H1 (cell line): ENCODE data around the gene KRT35. TPM values are rescaled to one million over a fixed set of nuclear protein-coding genes. Genes with fewer than 3 reads are reported as not detected.

ENCODE experiments used
- CTCF ChIA-PET: fragments of 300-600 bp; sonication (Branson Sonifier 250); formaldehyde crosslinking; loops from one replicate; lab custom pipeline; 2021; ENCODE audit not compliant: partially characterized antibody; lab: Charles Lee
- POLR2A ChIA-PET: fragments of 300-600 bp; sonication (Branson Sonifier 250); formaldehyde crosslinking; loops from one replicate; lab custom pipeline; 2021; ENCODE audit warnings: inconsistent platforms; ENCODE audit not compliant: partially characterized antibody; lab: Charles Lee
- DNase-seq, 2 experiments: peaks; one replicate each; pipeline versions ENCODE4 v3.0.0 to v3.0.0-alpha.2; 2010 to 2022; ENCODE audit warnings: low spot score in 2 of 2, low read depth in 1 of 2, mixed read lengths in 1 of 2
- FAIRE-seq: peaks from 2 replicates; lab custom pipeline; 2011; peaks lifted over from hg19 to GRCh38; lab: Jason Lieb, UNC
- H2AFZ ChIP-seq: 2 replicates; pipeline ENCODE4 v1.8.1; 2012; ENCODE audit warnings: low read length, inconsistent platforms
- H2AK5ac ChIP-seq: 2 replicates; pipeline ENCODE4 v1.6.1; 2013; ENCODE audit warnings: low read depth, low read length
- H2BK120ac ChIP-seq: replicated peaks from 2 replicates; pipeline ENCODE3; 2013; ENCODE audit warnings: low read depth, low read length, inconsistent platforms
- H2BK12ac ChIP-seq: 2 replicates; pipeline ENCODE4 v1.6.1; 2013; ENCODE audit warnings: low read depth, low read length
- H2BK15ac ChIP-seq: 2 replicates; pipeline ENCODE4 v1.6.1; 2013; ENCODE audit warnings: low read length
- H2BK20ac ChIP-seq: 2 replicates; pipeline ENCODE4 v1.6.1; 2013; ENCODE audit warnings: low read length
- H2BK5ac ChIP-seq: 2 replicates; pipeline ENCODE4 v1.6.1; 2013; ENCODE audit warnings: low read depth, low read length
- H3K14ac ChIP-seq: 2 replicates; pipeline ENCODE4 v1.6.1; 2013; ENCODE audit warnings: inconsistent platforms; ENCODE audit not compliant: insufficient read length
- H3K18ac ChIP-seq: 2 replicates; pipeline ENCODE4 v1.6.1; 2013; ENCODE audit warnings: low read length; ENCODE audit errors: extremely low read depth
- H3K23ac ChIP-seq: 2 replicates; pipeline ENCODE4 v1.6.1; 2013; ENCODE audit warnings: inconsistent platforms; ENCODE audit not compliant: insufficient read length
- H3K23me2 ChIP-seq: 2 replicates; pipeline ENCODE4 v1.6.1; 2013; ENCODE audit warnings: low read depth, low read length
- H3K27ac ChIP-seq: 2 replicates; pipeline ENCODE4 v1.6.1; 2011; ENCODE audit warnings: low read depth, low read length, inconsistent platforms
- H3K27me3 ChIP-seq, 4 experiments: replicated peaks in 1 of 4; 1 replicate in 1 of 4; 2 replicates in 3 of 4; pipeline versions ENCODE4 v1.6.1 to v1.8.1; 2011 to 2013; ENCODE audit warnings: low read length in 3 of 4, mild to moderate bottlenecking in 3 of 4, inconsistent platforms in 2 of 4, mixed read lengths in 2 of 4, moderate library complexity in 1 of 4; ENCODE audit not compliant: control insufficient read depth in 3 of 4, insufficient read depth in 3 of 4; ENCODE audit errors: extremely low read depth in 1 of 4
- H3K36me3 ChIP-seq, 4 experiments: 2 replicates each; pipeline versions ENCODE4 v1.6.1 to v1.8.1; 2011 to 2013; ENCODE audit warnings: mild to moderate bottlenecking in 4 of 4, low read length in 3 of 4, moderate library complexity in 2 of 4, control low read depth in 1 of 4, inconsistent platforms in 1 of 4; ENCODE audit not compliant: insufficient read depth in 4 of 4, control insufficient read depth in 2 of 4
- H3K4ac ChIP-seq: replicated peaks from 2 replicates; pipeline ENCODE3; 2013; ENCODE audit warnings: low read length, low read depth, mixed read lengths, inconsistent platforms; ENCODE audit not compliant: insufficient read length
- H3K4me1 ChIP-seq, 4 experiments: replicated peaks in 1 of 4; 1 replicate in 1 of 4; 2 replicates in 3 of 4; pipeline versions ENCODE4 v1.6.1 to v1.8.1; 2011 to 2013; ENCODE audit warnings: low read length in 3 of 4, inconsistent platforms in 2 of 4, mixed read lengths in 1 of 4; ENCODE audit not compliant: insufficient read depth in 4 of 4, control insufficient read depth in 3 of 4
- H3K4me2 ChIP-seq, 2 experiments: 2 replicates each; pipeline versions ENCODE4 v1.6.1 to v1.8.1; 2011 to 2013; ENCODE audit warnings: low read depth in 2 of 2, low read length in 2 of 2, control low read depth in 1 of 2, inconsistent platforms in 1 of 2, mild to moderate bottlenecking in 1 of 2; ENCODE audit not compliant: insufficient read depth in 1 of 2
- H3K4me3 ChIP-seq, 4 experiments: fragments of 200-600, 300-600 bp in 1 of 4; sonication (generic), shearing (Covaris generic), sonication (Bioruptor Twin) in 1 of 4; 2 replicates each; pipeline versions ENCODE4 v1.5.1 to v1.8.1; 2011 to 2016; ENCODE audit warnings: low read length in 4 of 4, low read depth in 3 of 4, control low read depth in 2 of 4, inconsistent platforms in 2 of 4, mild to moderate bottlenecking in 2 of 4, mixed read lengths in 1 of 4, moderate library complexity in 1 of 4; ENCODE audit not compliant: insufficient read depth in 2 of 4; ENCODE audit errors: extremely low read depth in 1 of 4
- H3K56ac ChIP-seq: replicated peaks from 2 replicates; pipeline ENCODE3; 2013; ENCODE audit warnings: low read depth, mild to moderate bottlenecking, mixed read lengths, low read length, inconsistent platforms; ENCODE audit not compliant: insufficient read length
- H3K79me1 ChIP-seq: 2 replicates; pipeline ENCODE4 v1.6.1; 2013; ENCODE audit warnings: low read depth, low read length, control low read depth
- H3K79me2 ChIP-seq, 2 experiments: 2 replicates each; pipeline versions ENCODE4 v1.6.1 to v1.8.1; 2012 to 2013; ENCODE audit warnings: low read length in 2 of 2, mild to moderate bottlenecking in 2 of 2, inconsistent platforms in 1 of 2; ENCODE audit not compliant: insufficient read depth in 2 of 2, control insufficient read depth in 1 of 2
- H3K9ac ChIP-seq, 4 experiments: replicated peaks in 1 of 4; 1 replicate in 1 of 4; 2 replicates in 3 of 4; pipeline versions ENCODE4 v1.6.1 to v1.8.1; 2011 to 2013; ENCODE audit warnings: low read depth in 3 of 4, low read length in 3 of 4, control low read depth in 2 of 4, mild to moderate bottlenecking in 2 of 4, moderate library complexity in 2 of 4, inconsistent platforms in 1 of 4; ENCODE audit errors: extremely low read depth in 1 of 4
- H3K9me3 ChIP-seq, 2 experiments: 2 replicates each; pipeline versions ENCODE4 v1.6.1 to v1.8.1; 2012 to 2013; ENCODE audit warnings: mild to moderate bottlenecking in 2 of 2, moderate library complexity in 2 of 2, control low read depth in 1 of 2, inconsistent platforms in 1 of 2, low read depth in 1 of 2, low read length in 1 of 2, mixed read lengths in 1 of 2; ENCODE audit not compliant: insufficient read depth in 2 of 2
- H4K20me1 ChIP-seq, 2 experiments: replicated peaks in 1 of 2; 2 replicates each; pipeline versions ENCODE3 to v1.8.1; 2011 to 2013; ENCODE audit warnings: inconsistent platforms in 2 of 2, low read length in 2 of 2, mild to moderate bottlenecking in 1 of 2; ENCODE audit not compliant: insufficient read depth in 2 of 2, control insufficient read depth in 1 of 2
- H4K5ac ChIP-seq: 2 replicates; pipeline ENCODE4 v1.6.1; 2013; ENCODE audit warnings: low read length, low read depth, mixed read lengths, inconsistent platforms; ENCODE audit not compliant: insufficient read length
- H4K8ac ChIP-seq: 2 replicates; pipeline ENCODE4 v1.8.0; 2013; ENCODE audit warnings: mild to moderate bottlenecking, moderate library complexity, low read length, inconsistent platforms; ENCODE audit not compliant: insufficient read depth; ENCODE audit errors: extremely low read depth
- H4K91ac ChIP-seq: replicated peaks from 2 replicates; pipeline ENCODE3; 2013; ENCODE audit warnings: low read length, mixed read lengths, inconsistent platforms; ENCODE audit not compliant: insufficient read length
- JUND ChIP-seq: IDR thresholded peaks from 2 replicates; pipeline ENCODE4 v1.6.1; 2011; ENCODE audit warnings: mild to moderate bottlenecking, improper control_type of control experiment, low read length
- KDM1A ChIP-seq: fragments of 200-600, 300-600 bp; sonication (generic); IDR thresholded peaks from 2 replicates; pipeline ENCODE4 v1.7.1; 2016; ENCODE audit warnings: mild to moderate bottlenecking, low read length, borderline replicate concordance
- KDM4A ChIP-seq: IDR thresholded peaks from one replicate; pipeline ENCODE4 v1.7.1; 2012; ENCODE audit warnings: low read depth, mild to moderate bottlenecking, moderate library complexity, low read length, inconsistent platforms; ENCODE audit not compliant: severe bottlenecking
- WGBS, 2 experiments: shearing (Covaris generic) in 1 of 2; methylation state at CpG; one replicate each; pipeline versions ENCODE4 v1.1.6 to v1.1.7; 2013 to 2015; ENCODE audit warnings: low lambda C conversion rate in 2 of 2, mixed read lengths in 2 of 2, inconsistent platforms in 1 of 2, low coverage in 1 of 2, missing lambda C conversion rate in 1 of 2; ENCODE audit not compliant: insufficient replicate concordance in 2 of 2, insufficient coverage in 1 of 2, insufficient read length in 1 of 2; ENCODE audit errors: extremely low coverage in 1 of 2, missing lambda C conversion rate in 1 of 2; 5-methylcytosine and 5-hydroxymethylcytosine counted together
- polyA plus RNA-seq, 7 experiments: library from polyadenylated mRNA; depleted of rRNA in 3 of 7; stranded (reverse) in 5 of 7; unstranded in 2 of 7; fragments of >200 nt in 5 of 7; fragments of 200-250 nt in 2 of 7; gene quantifications; 1 replicate in 5 of 7; 2 replicates in 1 of 7; 4 replicates in 1 of 7; pipeline versions ENCODE4 v1.2.1 to v1.2.3, GENCODE V29; 2011 to 2013; ENCODE audit warnings: missing spikeins in 2 of 7, mixed read lengths in 2 of 7
- total RNA-seq: library from RNA; stranded (reverse); fragmentation: NEBNext Ultra II Directional; extraction: Animal tissue kit (Norgen Biotek cat#: 25700); gene quantifications from 2 replicates; pipeline ENCODE4 v1.2.1, GENCODE V29; 2021

The KRT35 gene
- total and polyA plus RNA-seq, 2 of the 8 experiments (the other 6 are each of a cell fraction or from before 2014, with no cell fraction given), result not detected

GRCh38 chr17:41428591-41429291 lies 52.2 kb downstream of the KRT35 start:
- POLR2A ChIA-PET, result no interaction called here
- Histone ChIP-seq H3K79me1 (no peaks in the 10 kb centered on the region), H3K79me2 (no peaks in the 10 kb centered on the region), H2BK15ac (no peak overlapping the region), H2BK120ac (no peak overlapping the region), H4K91ac (no peak overlapping the region), H3K27ac (no peak overlapping the region), H4K20me1 (no peaks in the 10 kb centered on the region), H3K14ac (no peak overlapping the region), H3K4me2 (no peak overlapping the region), H4K8ac (no peak overlapping the region), H2BK20ac (no peak overlapping the region), H3K9me3 (no peaks in the 10 kb centered on the region), H3K9ac (no peak overlapping the region), H3K36me3 (no peaks in the 10 kb centered on the region), H3K4me3 (no peak overlapping the region), H2AK5ac (no peak overlapping the region), H3K56ac (no peak overlapping the region), H3K23me2 (no peaks in the 10 kb centered on the region), H2AFZ (no peak overlapping the region), H3K23ac (no peak overlapping the region), H3K4ac (no peak overlapping the region), H3K4me1 (peaks cover 0 to 3% (median 0%) of the 10 kb centered on the region in 4 experiments; a peak in 1 of 7 replicates), H2BK5ac (no peak overlapping the region), H3K27me3 (no peaks in the 10 kb centered on the region), H2BK12ac (no peak overlapping the region), H3K18ac (no peak overlapping the region), H4K5ac (no peak overlapping the region)
- WGBS, 2 experiments, result 76% methylated on average over 4 of the region's 4 CpGs; no CpG with 5 or more reads in 1 of the 2 experiments
- TF ChIP-seq KDM4A (no peak), KDM1A (no peak), JUND (peak; percentile 65; the same call in 1 of the 2 replicates)
- CTCF ChIA-PET, result interaction anchor here (1.2 to 2.0 kb wide), 2 partner anchors 11 to 220 kb away, joined by 3 to 14 read pairs; no protein-coding TSS in a partner anchor
- DNase-seq, result no peak
- FAIRE-seq, result no peak
